Stimulated activated naive CD4-positive, alpha-beta T cell treated with Interleukin-2 at 50 U/mL for 16 hours (primary cell): ENCODE data around the gene TBPL1.
"Not testable (repeated sequence)": the region's sequence is repeated elsewhere in the genome, so short reads cannot be mapped to it uniquely, and the experiment has no call there.

Experiments
- DNase-seq: peaks from one replicate; lab custom pipeline; 2025; lab: John Stamatoyannopoulos, UW

TBPL1 gene

DNA sequence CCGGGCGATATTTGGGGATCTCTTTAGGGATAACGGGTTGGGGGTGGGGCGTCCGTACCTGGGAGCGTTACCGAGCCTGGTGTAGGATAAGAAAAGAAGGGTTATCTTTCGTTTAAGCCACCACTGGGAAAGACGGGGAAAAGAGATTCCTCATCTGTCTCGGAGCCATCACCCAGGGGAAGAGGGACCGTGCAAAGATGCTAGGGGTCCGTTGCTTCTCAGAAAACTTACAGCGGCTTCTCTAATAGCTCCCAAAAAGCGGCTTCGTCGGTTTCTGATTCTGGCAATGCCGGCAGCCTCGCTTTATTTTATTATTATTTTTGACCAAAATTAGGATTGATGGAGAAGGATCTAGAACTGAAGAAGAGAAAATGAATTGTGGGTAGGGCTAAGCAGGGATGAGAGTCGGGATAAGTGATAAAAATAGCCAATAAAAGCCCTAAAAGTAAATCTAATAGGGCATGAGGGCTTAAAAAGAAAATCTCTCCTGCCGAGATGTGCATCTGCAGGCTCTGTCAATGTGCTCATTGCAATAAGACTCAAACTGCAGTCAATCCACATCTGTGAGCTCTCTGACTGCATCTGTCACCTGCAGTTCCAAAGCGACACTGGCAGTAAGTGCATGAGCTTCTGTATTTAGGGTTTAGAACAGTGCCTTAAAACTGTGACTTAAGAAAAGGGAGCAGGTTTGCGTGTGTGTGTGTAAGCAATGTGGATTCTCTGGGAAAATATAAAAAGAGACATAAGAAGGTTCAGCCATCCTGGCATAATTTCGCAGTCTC, 801 bp downstream of the TBPL1 start:
- no peak for DNase-seq

DNA sequence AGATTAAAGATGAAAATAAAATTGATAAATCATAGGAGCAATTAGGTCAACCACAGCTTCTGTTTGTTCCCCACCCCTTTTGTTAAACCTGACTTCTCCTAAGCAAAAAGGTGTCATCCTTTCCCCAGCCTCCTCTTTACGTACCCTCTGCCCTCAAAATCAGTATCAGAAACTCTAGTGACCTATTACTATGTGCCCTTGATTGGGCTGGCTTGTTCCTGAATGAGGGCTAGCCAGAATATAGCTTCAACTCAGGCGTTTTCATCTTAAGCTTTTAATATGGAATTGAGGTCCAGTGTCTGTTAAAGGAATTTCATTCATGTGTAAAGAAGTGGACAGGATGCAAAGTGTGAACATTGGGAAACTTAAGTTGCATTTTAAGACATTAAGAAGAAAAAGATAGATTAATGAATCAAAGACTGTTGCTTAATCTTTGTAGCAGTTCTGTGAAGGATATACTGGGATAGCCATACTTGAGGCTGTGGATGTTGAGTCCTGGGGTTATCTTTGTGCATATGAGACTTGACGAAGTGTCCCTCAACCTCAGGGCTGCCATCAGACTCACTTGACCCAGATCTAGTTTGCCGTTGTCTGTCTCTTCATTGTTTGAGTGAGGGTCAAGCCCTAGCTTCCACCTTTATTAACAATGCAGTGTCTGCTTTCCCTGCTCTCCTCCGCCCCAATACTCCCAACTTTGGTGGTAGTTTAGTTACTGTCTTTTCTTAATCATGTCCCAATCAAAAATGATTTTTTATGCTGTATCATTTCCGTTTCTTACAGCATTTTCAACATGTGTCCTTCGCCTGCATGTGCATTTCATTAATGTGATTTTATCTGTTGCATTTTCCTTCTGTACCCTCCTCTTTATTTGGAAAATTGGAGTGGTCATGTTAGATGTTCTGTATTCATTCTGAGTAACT, 1.9 kb downstream of the TBPL1 start:
- no peak for DNase-seq

DNA sequence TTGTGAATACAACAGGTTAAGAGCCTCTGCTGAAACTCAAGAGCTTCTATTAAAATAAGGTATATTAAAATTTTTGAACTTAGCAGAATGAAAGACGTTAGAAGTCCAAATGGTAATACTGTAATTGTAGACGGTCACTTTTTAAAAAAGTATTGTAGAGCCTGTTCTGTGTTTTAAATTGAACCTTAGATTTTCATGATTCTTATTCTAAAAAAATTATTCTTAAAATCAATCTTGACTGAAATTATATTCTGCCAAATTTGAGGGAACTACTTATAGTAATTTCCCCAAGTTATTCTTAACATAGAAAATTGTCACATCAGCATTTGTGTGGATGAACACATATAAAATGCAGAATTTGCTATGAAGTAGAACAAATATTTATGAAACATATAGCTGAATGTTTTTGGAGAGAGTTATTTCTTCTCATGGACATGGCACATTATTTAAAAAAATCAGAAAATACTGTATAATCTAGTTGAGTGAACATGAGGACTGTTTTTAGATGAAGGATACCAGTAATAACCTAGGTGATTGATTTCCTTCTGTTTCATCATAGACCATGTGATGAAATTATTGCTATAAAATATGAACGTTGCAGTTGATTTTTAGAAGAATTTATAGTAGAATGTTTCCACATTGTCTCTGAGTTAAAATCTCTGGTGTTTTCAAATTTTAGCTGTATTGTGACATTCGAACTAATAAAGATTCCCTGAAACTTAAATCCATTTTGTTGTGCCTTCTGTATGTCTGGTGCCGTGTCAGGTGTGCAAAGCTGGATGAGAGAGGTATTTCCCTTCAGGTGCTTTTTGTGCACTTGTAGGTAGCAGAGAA, 2.8 kb downstream of the TBPL1 start:
- DNase-seq, result no peak

DNA sequence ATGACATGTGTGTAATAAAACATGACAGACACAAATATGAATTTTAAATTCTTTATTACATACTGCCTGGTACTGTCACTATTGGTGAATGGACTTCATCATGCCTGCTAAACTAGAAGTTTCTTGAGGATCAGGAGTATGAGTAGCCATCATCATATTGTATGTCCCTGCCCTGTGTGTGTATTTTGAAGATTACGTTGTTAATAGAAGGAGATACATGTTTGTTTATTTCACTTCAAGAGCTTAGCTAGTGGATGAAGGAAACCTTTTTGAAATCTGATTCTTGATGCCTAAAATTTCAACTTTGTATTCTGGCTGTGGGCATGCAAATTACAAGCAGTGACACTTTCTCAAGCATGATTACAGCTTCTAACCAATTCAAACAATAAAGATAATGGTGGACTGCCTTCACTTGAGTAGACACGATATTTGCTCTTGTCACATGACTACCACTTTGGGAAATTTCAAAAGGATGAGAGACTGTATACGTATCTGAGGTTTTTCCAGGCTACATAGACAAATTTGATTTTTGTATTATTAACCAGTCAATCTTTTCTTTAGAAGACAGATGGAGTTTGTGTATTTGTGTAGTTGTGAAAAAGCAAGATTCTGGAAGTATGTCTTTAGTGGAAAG, 3.5 kb downstream of the TBPL1 start:
- no peak for DNase-seq

DNA sequence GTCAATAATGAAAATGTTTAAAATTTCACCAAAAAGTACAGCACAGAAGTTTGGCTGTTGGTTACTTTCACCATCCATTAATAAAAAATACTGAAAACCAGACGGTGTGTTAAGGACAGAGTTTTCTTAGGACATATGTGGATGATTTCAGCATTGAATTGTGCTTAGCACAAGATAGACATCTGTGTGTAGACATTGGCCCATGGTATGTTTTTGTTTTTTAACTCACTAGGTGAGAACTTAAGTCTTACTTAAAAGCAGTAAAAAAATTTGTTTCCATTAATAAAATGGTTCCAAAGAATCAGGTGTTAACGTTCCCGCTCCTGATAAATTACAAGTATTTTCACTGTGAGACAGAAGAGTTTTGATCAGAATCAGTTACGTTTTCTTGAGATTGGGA, 4.2 kb downstream of the TBPL1 start:
- DNase-seq, result no peak

DNA sequence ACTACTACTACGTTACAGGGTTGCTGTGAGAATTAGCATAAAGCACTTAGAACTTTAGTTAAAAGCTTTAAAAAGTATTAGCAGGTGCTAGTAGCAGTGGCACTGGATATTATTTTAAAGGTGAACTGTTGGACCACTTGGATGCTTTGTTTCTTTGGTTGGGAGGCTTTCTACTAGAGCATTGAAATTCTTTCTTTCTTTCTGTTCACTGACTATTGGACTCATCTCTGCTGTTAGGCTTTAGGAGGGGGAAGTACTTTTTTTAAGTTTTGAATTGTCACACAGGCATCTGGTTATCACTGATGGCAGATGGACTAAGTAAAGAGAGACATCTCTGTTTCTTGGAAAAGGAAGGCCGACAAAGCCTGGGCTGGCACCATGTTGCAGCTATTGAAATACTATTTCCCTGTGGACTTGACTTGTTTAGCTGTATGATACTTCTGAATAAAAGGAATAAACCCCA, 4.8 kb downstream of the TBPL1 start:
- DNase-seq, result no peak

DNA sequence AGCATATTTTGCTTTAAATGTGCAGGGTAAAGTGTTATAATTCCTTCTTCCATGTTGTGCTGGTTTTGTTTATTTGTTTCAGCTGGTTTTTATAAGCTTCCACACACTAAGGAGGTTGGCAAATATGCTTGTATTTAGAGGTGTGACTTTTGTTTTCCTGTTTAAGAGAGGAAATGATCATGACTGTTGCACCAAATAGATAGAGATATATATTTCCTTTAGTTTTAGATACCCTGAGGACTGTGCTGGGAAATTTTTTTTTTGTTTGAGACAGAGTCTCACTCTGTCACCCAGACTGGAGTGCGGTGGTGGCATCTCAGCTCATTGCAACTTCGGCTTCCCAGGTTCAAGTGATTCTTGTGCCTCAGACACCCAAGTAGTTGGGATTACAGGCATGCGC, 5.8 kb downstream of the TBPL1 start:
- DNase-seq, result no peak

DNA sequence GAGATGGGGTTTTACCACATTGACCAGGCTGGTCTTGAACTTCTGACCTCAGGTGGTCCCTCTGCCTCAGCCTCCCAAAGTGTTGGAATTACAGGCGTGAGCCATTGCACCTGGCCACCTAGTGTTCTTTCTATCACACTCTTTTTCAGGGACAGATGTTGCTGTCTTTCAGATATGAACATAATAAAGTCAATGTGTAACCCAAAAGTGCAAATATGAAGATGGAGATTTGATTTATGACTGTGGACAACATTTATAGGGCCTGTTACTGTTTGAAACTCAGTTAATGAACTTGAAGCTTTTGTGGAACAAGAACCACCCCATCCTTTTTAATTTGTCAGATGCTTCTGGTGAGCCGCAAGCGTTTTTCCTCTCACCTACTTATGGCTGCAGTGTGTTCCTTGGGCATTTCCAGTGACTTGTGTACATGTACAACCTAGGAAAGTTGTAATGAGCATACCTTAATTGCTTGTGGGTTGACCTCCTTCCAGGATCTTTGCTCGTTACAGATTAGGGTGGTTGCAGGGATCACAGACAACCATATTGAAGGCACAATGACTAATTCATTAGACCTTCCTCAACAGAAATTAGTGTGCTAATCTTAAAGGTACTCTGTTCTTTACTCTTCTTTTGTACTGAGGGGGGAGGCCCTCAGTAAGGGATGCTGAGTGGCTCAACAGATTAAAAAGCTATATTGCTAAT, 6.8 kb downstream of the TBPL1 start:
- DNase-seq, result no peak

DNA sequence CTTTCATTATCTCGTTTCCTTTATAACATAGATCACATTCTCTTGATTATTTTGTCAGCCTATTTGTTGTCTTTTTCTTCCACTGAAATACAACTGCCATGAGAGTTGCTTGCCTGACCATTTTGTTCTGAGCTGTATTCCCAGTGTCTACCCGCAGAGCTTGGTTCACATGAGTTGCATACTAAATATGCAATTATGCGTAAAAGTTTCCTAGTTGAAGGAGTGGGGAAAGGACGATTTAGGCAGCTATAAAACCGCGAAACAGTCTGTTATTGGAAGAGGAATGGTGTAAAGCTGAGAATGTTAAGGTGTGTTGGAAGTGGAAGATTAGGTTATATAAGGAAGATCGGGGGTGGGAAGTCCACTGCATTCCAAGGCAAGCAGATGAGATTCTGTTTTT, 8.8 kb downstream of the TBPL1 start:
- DNase-seq, result no peak

DNA sequence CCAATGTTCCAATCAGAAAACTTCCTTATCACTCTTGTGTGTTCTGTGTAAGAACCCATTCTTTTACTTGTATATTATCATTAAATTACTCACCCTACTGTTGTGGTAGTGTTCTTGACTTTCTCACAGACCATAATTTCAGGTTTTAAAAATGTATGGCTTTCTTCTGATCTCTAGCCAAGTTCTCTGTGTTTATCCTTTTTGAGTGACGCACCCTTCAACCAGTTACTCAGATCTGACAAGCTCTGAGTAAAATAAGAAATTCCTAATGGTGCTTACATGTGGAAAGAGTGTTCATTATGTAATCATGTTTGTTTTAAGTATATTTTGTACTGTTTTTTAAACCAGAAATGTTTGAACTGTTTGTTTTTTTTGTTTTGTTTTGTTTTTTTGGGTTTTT, 11.0 kb downstream of the TBPL1 start:
- DNase-seq, result no peak

DNA sequence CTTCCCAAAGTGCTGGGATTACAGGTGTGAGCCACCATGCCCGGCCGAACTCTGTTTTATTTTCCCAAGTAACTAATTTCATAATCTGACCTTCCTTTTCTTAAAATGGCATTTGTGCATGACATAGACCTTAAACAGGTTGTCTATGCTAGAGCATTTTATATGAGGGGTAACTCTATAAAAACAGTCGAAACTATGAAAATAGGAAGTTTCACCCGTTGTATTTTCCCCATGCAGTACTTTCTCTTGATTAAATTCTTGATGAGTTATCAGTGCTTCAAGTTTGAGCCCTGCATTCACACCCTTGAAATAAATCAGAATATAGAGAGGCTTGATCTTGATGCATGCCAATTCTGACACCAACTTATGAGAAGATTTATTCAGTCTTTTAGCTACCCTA, 11.7 kb downstream of the TBPL1 start:
- no peak for DNase-seq

DNA sequence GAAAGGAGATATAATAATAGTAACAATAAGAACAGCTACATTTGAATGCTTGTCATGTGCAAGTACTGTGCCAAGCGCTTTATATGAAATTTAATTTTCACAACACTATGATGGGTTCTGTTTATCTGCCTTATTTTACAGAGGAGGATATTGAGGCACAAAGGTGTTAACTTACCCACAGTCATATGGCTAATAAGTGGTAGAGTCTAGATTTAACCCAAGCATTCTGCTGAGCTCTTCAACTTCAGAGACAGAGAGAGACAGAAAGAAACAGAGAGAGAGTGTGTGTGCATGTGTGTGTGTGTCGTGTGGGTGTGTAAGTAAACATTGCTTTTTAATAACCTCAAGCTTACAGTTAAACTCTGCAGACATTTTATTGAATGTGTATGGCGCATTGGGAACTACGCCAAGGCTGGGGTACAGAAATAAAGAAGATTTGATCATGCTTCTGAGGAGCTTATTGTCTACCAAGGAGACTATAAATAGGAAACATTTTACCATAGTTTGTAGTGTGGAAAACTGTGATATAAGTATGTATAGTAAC, 12.9 kb downstream of the TBPL1 start:
- no peak for DNase-seq

DNA sequence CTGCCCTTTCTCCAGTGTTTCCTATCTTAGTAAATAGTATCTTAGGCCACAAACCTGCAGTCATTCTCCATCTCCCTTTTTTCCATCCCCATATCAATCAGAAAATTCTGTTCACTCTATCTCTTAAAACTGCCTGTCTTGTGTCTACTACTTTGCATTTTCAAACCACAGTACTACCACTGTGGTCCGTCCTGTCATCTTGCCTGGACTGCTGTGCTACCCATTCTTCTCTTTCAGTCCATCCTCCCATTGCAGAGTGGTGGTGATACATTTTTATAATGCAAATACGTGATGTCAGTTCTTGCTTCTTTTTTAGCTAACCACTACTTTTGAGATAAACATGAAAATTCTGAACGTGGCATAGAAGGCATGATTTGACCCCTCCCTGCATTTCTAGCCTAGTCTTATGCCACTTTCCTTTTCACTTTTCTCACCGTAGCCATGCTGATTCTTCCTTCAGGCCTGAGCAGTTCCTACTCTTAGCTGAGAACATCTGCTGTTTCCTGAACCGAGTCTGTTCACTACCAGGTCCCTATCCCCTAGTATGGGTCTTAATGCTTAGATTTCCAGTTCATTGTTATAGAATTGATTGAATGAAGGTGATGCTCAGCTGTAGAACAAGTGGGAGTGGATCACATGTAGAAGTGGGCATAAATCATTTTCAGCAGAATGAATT, 13.8 kb downstream of the TBPL1 start:
- no peak for DNase-seq

DNA sequence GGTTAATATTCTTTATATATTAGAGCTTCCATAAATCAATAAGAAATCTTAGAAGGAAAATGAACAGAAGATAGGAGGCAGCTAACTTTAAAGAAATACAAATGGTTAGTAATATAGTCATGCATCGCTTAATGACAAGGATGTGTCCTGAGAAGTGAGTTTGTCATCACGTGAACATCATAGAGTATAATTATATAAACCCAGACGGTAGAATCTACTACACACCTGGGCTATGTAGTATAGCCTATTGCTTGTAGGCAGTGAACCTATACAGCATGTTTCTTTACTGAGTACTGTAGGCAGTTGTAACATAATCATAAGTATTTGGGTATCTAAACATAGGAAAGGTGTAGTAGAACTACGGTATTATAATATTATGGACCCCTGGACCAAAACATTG, 14.3 kb downstream of the TBPL1 start:
- DNase-seq, result no peak

DNA sequence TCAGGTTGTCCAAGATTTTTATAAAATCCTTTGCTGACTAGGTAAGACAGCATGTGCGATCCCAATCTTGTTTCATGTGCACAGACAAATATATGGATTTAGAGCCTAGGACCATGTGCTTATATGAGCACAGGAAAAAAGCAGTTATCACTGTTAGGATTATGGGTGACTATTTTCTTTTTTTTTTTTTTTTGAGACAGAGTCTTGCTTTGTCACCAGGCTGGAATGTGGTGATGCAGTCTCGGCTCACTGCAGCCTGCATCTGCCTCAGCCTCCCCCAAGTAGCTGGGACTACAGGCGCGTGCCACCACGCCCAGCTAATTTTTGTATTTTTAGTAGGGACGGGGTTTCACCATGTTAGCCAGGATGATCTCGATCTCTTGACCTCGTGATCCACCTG, 14.8 kb downstream of the TBPL1 start:
- DNase-seq, result not testable (repeated sequence)

DNA sequence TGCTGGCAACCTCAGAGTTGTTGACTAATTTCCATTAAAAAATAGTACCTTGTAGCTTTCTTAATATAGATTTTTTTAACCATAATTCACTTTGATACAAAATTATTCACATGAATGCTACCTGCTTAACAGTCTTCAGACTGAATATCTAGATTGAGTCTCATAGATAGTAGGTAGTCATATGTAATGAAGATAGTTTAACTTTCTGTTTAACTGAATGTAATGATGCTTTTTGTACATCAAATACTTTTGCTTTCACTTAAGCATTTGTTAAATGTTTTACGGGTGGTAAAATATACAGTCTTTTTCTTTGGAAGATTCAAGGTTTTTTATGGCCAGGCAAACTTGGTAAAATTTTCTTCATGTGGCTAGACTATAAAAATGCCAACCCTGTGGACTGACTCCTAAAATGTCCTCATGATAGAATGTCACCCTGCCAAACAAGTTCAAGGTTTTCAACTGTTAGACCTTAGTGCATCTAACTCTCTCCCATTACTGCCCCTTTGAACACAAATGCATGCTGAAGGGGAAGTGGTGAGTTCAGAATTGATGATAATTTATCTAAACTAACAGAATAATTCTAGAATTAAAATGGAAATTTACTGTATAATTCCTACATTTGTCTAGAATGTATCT, 16.4 kb downstream of the TBPL1 start:
- no peak for DNase-seq

DNA sequence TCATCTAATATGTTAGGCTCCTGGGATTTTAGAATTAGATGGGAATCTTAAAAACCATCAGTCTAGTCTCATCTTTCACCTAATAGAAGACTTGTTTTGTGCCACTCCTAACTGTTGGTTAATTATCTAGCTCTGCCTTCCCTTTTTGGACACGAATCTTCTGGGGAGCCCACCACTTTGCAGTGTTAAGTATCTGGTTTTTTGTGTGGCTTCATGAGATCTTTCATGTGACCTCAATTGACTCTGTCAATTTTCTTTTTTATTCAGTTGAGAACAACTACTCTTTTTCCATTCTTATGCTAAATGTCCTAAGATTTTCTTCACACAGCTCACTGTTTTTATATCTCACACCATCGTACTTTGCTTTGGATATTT, 16.9 kb downstream of the TBPL1 start:
- DNase-seq, result no peak

DNA sequence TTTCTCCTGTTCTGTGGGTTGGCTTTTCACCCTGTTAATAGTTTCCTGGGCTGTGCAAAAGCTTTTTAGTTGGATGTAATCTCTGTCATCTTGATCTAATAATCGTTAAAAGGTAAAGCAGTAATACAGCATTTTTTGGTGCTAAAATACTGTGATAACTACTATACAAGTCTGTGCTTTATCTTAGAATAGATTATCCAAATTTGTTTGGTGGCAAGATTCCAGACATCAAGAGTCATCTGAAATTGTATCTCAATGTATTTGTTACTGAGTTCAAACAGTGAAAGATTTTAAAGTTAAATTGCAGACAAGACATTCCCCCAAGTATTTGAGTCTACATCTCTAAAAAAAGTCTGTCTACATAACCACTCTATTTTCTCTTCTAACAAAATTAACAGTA, 18.8 kb downstream of the TBPL1 start:
- no peak for DNase-seq

DNA sequence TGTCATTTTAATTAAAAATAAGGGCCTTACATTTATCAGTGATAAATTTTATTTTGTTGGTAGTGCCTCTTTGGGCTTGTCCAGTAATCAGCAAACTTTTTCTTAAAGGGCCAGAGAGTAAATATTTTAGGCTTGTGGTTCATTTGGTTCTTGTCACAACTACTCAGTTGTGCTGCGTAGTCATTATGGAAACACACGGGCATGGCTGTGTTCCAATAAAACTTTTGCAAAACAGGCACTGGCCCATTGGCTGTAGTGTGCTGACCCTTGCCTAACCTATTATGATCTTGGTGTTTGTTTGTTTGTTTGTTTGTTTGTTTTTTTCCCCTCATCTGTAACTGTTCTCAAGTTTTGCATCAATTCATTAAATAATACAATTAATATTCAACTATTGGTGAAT, 19.4 kb downstream of the TBPL1 start:
- DNase-seq, result no peak
